GM19463 (cell line): Measurements from ENCODE around the gene ALOX15.
"Not testable (repeated sequence)": the region's sequence is repeated elsewhere in the genome, so short reads cannot be mapped to it uniquely, and the experiment has no call there.

Experiments
- ATAC-seq: cut with Tn5 transposase; IDR thresholded peaks from one replicate; pipeline ENCODE4 v1.9.1; 2021; ENCODE audit warnings: mild to moderate bottlenecking, moderate library complexity; ENCODE audit not compliant: unreplicated experiment

Gene ALOX15

GRCh38 chr17:4595685-4596342 is 45.7 kb downstream of the ALOX15 start:
- not testable (repeated sequence) for ATAC-seq

- ATAC-seq: no peak
Measured at GRCh38 chr17:4594931-4595684, 46.4 kb downstream of the ALOX15 start.

GRCh38 chr17:4594406-4594805 is 47.1 kb downstream of the ALOX15 start:
- ATAC-seq: no peak

- ATAC-seq: no peak
Measured at GRCh38 chr17:4593021-4593421, 48.5 kb downstream of the ALOX15 start.

GRCh38 chr17:4592240-4593005 is 49.1 kb downstream of the ALOX15 start:
- no peak for ATAC-seq

- ATAC-seq: no peak
Measured at GRCh38 chr17:4591529-4591928, 49.9 kb downstream of the ALOX15 start.

GRCh38 chr17:4590981-4591453 is 50.5 kb downstream of the ALOX15 start:
- no peak for ATAC-seq

GRCh38 chr17:4590042-4590441 is 51.4 kb downstream of the ALOX15 start:
- not testable (repeated sequence) for ATAC-seq

- no peak for ATAC-seq
Measured at GRCh38 chr17:4588898-4589625, 52.4 kb downstream of the ALOX15 start.

- no peak for ATAC-seq
Measured at GRCh38 chr17:4588391-4588790, 53.1 kb downstream of the ALOX15 start.

- no peak for ATAC-seq
Measured at GRCh38 chr17:4587803-4588202, 53.7 kb downstream of the ALOX15 start.

- no peak for ATAC-seq
Measured at GRCh38 chr17:4587195-4587594, 54.3 kb downstream of the ALOX15 start.

- no peak for ATAC-seq
Measured at GRCh38 chr17:4586043-4586442, 55.4 kb downstream of the ALOX15 start.

GRCh38 chr17:4585638-4585994 is 55.9 kb downstream of the ALOX15 start:
- no peak for ATAC-seq

GRCh38 chr17:4584917-4585637 is 56.4 kb downstream of the ALOX15 start:
- ATAC-seq: no peak

- ATAC-seq: no peak
Measured at GRCh38 chr17:4584101-4584916, 57.2 kb downstream of the ALOX15 start, which contains the start of gene SMTNL2. SMTNL2 (plus strand) TSS chr17:4584529; CDS start chr17:4584606, 77 bp downstream.

- no peak for ATAC-seq
Measured at GRCh38 chr17:4583782-4584100, 57.7 kb downstream of the ALOX15 start.

GRCh38 chr17:4583206-4583605 is 58.3 kb downstream of the ALOX15 start:
- no peak for ATAC-seq

GRCh38 chr17:4582691-4583090 is 58.8 kb downstream of the ALOX15 start:
- ATAC-seq: no peak

- ATAC-seq: no peak
Measured at GRCh38 chr17:4582101-4582501, 59.4 kb downstream of the ALOX15 start.
